Right atrium auricular region (tissue), 2 donors: ENCODE results near the gene CACNA1D. TPM values are rescaled to one million over a fixed set of nuclear protein-coding genes. Genes with fewer than 3 reads are reported as not detected.

ENCODE experiments used
- DNase-seq: peaks from one replicate; pipeline ENCODE4 v3.0.0-alpha.2; 2019; ENCODE audit warnings: low spot score
- H3K27ac ChIP-seq, 2 donors: fragments of 200-600 bp; sonication (generic); 1 replicate in 1 of 2; 2 replicates in 1 of 2; pipeline ENCODE4 v1.5.1; 2016 to 2019
- H3K27me3 ChIP-seq, 2 donors: fragments of 200-600 bp; sonication (generic); one replicate each; pipeline versions ENCODE4 v1.5.1 to v1.6.0; 2017 to 2019
- H3K36me3 ChIP-seq: fragments of 200-600 bp; sonication (generic); one replicate; pipeline ENCODE4 v1.5.1; 2016
- H3K4me1 ChIP-seq, 2 donors: fragments of 200-600 bp; sonication (generic); one replicate each; pipeline versions ENCODE4 v1.5.1 to v1.6.0; 2017 to 2019
- H3K4me3 ChIP-seq, 2 donors: fragments of 200-600 bp; sonication (generic); 1 replicate in 1 of 2; 2 replicates in 1 of 2; pipeline ENCODE4 v1.5.1; 2017 to 2019; ENCODE audit warnings: mild to moderate bottlenecking in 1 of 2, moderate library complexity in 1 of 2
- H3K9me3 ChIP-seq, 2 donors: fragments of 200-600 bp; sonication (generic); one replicate each; pipeline ENCODE4 v1.5.1; 2019
- total RNA-seq, 2 donors: library from RNA; depleted of rRNA; stranded (reverse); fragments of >200 nt; gene quantifications; one replicate each; pipeline ENCODE4 v1.1.0, GENCODE V29; 2016
- TF ChIP-seq, protein P1 (sequence below), 2 donors: fragments of 200-600 bp; sonication (generic); IDR thresholded peaks; one replicate each; pipeline ENCODE4 v1.5.1; 2019; ENCODE audit warnings: antibody characterized with exemption in 2 of 2

The CACNA1D gene
- total RNA-seq, 2 donors from 2014 or later: 2.7 to 9.6 TPM

DNA sequence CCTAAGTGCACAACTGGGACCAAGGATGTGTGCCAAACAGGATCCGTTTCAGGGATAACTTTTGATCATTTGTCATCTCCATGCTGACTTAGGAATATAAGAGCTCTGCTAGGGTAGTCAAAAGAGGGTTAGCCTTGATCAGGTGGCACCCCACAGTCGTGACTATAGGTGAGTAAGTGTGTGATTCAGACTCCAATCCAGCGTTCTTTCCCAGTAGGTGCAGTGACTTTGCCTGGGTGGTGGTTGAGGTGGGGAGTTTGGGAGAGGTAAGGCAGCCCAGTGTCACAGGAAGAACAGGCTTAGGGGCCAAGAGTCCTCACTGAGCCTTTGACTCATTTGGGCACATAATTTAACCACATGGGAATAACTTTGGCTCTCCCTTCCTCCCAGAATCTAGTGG, 300.8 kb downstream of the CACNA1D start:
- no peaks in the 10 kb centered on the region for H3K36me3 ChIP-seq
- H3K27me3 ChIP-seq: no peaks in the 10 kb centered on the region
- H3K9me3 ChIP-seq: no peaks in the 10 kb centered on the region
- H3K27ac ChIP-seq: no peak overlapping the region
- no peak for DNase-seq
- TF ChIP-seq, protein P1, sequence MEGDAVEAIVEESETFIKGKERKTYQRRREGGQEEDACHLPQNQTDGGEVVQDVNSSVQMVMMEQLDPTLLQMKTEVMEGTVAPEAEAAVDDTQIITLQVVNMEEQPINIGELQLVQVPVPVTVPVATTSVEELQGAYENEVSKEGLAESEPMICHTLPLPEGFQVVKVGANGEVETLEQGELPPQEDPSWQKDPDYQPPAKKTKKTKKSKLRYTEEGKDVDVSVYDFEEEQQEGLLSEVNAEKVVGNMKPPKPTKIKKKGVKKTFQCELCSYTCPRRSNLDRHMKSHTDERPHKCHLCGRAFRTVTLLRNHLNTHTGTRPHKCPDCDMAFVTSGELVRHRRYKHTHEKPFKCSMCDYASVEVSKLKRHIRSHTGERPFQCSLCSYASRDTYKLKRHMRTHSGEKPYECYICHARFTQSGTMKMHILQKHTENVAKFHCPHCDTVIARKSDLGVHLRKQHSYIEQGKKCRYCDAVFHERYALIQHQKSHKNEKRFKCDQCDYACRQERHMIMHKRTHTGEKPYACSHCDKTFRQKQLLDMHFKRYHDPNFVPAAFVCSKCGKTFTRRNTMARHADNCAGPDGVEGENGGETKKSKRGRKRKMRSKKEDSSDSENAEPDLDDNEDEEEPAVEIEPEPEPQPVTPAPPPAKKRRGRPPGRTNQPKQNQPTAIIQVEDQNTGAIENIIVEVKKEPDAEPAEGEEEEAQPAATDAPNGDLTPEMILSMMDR (IDR thresholded peaks at IDR 0.05): no peak
- H3K4me1 ChIP-seq: no peaks in the 10 kb centered on the region
- H3K4me3 ChIP-seq: no peak overlapping the region

DNA sequence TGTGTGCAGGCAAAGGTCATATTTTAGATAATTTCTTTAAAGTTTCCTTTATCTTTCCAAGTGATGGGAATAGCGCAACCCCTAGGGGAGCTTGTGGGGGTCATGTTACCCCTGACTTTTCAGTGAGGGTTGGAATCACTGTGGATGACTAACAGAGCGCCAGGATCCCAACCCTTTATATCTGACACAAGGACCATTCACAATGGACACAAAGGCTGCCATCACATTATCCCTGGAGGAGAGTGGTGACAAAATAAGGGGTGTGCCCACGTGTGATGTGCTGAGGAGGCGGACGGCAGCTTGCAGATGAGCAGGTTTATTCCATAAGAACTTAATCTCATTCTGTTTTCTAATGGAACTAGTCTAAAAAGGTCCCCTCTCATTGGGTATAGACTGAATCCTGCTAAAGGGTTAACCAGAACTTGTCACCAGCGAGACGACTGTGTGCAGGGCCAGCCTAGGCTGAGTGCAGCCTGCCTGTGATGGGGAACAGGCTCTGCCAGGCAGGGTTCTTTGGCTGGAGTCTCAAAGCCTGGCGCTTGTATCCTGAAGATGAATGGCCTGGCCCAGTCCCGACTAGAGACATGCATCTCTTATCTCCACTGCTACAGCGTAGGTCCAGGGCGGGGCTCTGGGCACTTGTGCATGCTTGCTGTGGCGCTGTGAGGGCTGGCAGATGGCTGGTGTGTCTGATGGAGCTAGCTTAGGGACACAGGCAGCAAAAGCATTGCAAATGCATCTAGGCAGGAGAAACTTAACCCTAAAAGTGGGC, 301.6 kb downstream of the CACNA1D start:
- Histone ChIP-seq H3K4me1 (no peaks in the 10 kb centered on the region), H3K27me3 (no peaks in the 10 kb centered on the region), H3K36me3 (no peaks in the 10 kb centered on the region), H3K4me3 (no peak overlapping the region), H3K9me3 (no peaks in the 10 kb centered on the region), H3K27ac (no peak overlapping the region)
- DNase-seq: no peak
- TF ChIP-seq, protein P1 (IDR thresholded peaks at IDR 0.05): no peak

DNA sequence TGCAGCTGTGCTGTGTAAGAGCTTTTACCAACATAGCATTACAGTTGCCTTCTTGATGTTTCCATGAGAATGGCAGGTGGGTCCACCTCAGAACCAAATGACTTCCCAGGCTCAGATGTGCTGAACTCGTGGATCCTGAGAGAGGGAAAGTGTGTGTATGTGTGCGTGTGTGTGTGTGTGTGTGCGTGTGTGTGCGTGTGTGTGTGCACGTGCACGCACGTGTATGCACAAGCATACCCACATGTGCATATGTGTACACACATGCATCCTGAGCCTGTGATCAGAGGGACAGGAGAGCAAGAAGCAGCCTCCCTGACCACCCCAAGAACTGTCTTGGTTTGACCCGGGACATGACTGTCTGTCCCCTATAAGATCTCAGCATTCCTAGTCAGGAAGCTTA, 303.7 kb downstream of the CACNA1D start:
- DNase-seq: no peak
- H3K9me3 ChIP-seq: no peaks in the 10 kb centered on the region

DNA sequence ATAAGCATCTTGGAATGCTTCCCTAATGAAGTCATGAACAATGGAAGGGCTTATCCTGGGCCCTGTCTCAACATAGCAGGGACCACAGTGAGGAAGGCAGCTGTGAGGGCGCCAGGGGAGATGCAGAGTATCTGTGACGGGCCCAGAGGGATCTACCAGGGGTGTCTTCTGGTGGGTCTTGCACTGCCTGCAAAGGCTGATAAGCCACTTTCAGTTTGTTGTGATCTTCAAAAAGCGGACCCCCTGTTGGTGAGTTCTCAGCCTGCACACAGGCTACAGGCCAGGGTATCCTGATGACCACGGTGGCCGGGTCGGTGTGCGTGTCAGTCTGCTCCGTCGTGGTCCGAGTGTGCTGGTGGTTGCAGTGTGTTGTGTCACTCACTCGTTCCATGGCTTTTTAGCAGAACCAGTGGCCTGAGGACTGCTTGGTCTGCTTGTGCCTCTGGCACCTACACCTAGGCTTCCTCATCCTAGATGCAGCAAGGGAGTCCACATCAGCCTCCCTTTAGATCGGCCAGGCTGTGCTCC, 305.0 kb downstream of the CACNA1D start:
- Histone ChIP-seq H3K27ac (no peak overlapping the region), H3K4me1 (peaks cover 0 to 2% of the 10 kb centered on the region in 2 donors), H3K9me3 (no peaks in the 10 kb centered on the region), H3K27me3 (no peaks in the 10 kb centered on the region), H3K4me3 (no peak overlapping the region), H3K36me3 (no peaks in the 10 kb centered on the region)
- no peak for DNase-seq
- TF ChIP-seq, protein P1 (IDR thresholded peaks at IDR 0.05): no peak

More for the DNA sequence above, 303.7 kb downstream of the CACNA1D start:
- no peaks in the 10 kb centered on the region for H3K27me3 ChIP-seq
- no peak overlapping the region for H3K27ac ChIP-seq
- H3K4me1 ChIP-seq: no peaks in the 10 kb centered on the region
- TF ChIP-seq, protein P1 (IDR thresholded peaks at IDR 0.05): no peak
- no peak overlapping the region for H3K4me3 ChIP-seq
- no peaks in the 10 kb centered on the region for H3K36me3 ChIP-seq

DNA sequence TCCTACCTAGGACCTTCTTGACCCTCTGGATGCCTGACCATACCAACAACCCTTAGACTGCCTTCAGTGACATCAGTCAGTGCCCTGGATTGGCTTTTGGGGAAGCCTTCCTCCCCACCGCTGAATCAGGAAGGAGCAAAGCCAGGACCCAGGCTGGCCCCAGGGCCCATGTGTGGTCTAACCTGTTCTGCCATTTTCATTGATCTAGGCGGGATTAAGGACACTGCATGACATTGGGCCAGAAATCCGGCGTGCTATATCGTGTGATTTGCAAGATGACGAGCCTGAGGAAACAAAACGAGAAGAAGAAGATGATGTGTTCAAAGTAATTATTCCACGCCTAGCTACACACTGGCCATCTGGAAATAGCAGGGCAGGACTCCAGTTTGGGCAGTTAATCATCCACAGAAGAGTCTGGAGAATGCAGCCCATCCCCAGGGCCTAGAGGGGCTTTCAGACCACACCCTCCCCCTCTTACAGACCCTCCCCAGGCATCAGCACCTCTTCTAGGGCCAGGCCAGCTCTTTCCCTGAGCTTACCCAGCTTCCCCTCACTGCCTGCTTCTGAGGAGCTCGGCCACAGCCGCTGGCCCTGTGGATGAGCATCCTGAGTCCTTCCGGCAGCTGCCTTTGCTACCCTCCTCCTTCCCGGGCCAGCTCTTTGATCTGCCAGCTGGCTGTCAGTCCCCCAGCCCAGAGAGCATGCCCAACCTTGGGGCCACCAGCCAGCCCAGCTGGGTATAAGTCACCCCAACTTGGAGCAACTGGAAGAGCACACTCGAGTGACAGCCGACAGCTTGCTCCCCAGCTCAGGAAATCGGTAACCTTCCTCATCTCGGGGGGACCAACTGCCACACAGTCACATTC, 305.9 kb downstream of the CACNA1D start:
- H3K27me3 ChIP-seq: no peaks in the 10 kb centered on the region
- H3K27ac ChIP-seq: no peak overlapping the region
- TF ChIP-seq, protein P1 (IDR thresholded peaks at IDR 0.05): no peak
- H3K36me3 ChIP-seq: no peaks in the 10 kb centered on the region
- no peak overlapping the region for H3K4me3 ChIP-seq
- DNase-seq: no peak
- no peaks in the 10 kb centered on the region for H3K9me3 ChIP-seq
- peaks cover 0 to 11% of the 10 kb centered on the region in 2 donors for H3K4me1 ChIP-seq
